Testis (tissue), 3 donors: Measurements from ENCODE around the gene CYB5A. TPM values are rescaled to one million over a fixed set of nuclear protein-coding genes. Genes with fewer than 3 reads are reported as not detected.
A peak's percentile ranks its signal among the peaks of the same experiment; 100 is the strongest.
"Not testable (repeated sequence)": the region's sequence is repeated elsewhere in the genome, so short reads cannot be mapped to it uniquely, and the experiment has no call there.

Experiments
- DNase-seq: peaks from one replicate; pipeline ENCODE4 v3.0.0-alpha.2; 2019
- H3K27ac ChIP-seq, 2 donors: fragments of 200-600 bp; sonication (generic); one replicate each; pipeline ENCODE4 v1.5.1; 2019
- H3K27me3 ChIP-seq: fragments of 200-600 bp; sonication (generic); one replicate; pipeline ENCODE4 v1.5.1; 2019
- H3K36me3 ChIP-seq: fragments of 200-600 bp; sonication (generic); one replicate; pipeline ENCODE4 v1.5.1; 2017; ENCODE audit warnings: low read depth; ENCODE audit errors: missing control alignments
- H3K4me1 ChIP-seq: fragments of 200-600 bp; sonication (generic); one replicate; pipeline ENCODE4 v1.5.1; 2019
- H3K4me3 ChIP-seq, 2 donors: fragments of 200-600 bp; sonication (generic); one replicate each; pipeline ENCODE4 v1.5.1; 2017 to 2019
- H3K9me3 ChIP-seq: fragments of 200-600 bp; sonication (generic); one replicate; pipeline ENCODE4 v1.5.1; 2017
- CTCF ChIP-seq, 3 experiments: fragments of 450-650 bp in 2 of 3; fragments of 200-600 bp in 1 of 3; sonication (generic) in 1 of 3; IDR thresholded peaks; one replicate each; pipeline ENCODE4 v1.5.1; 2016 to 2019; ENCODE audit warnings: antibody characterized with exemption in 3 of 3, mild to moderate bottlenecking in 2 of 3, moderate library complexity in 1 of 3
- POLR2A ChIP-seq: fragments of 450-650 bp; IDR thresholded peaks from one replicate; pipeline ENCODE4 v1.6.1; 2017; ENCODE audit warnings: antibody characterized with exemption, mild to moderate bottlenecking, moderate library complexity
- WGBS, 2 donors: methylation state at CpG; one replicate each; pipeline ENCODE4 v1.1.5; 2018; 5-methylcytosine and 5-hydroxymethylcytosine counted together
- intact Hi-C: fragments of 100-400 bp; cut with DNase I; formaldehyde crosslinking; loops from one replicate; pipeline ENCODE4 v1.15.1; 2023; ENCODE audit warnings: low total_unique reads
- polyA plus RNA-seq: library from polyadenylated mRNA; stranded (reverse); fragments of 350-450 nt; fragmentation: Illumina TruSeq; extraction: RNeasy Lipid Tissue Mini Kit (QIAGEN cat#74804); gene quantifications from one replicate; pipeline ENCODE4 v1.2.3, GENCODE V29; 2014; ENCODE audit warnings: low read depth, low replicate concordance; ENCODE audit not compliant: insufficient read depth
- total RNA-seq, 2 donors: library from RNA; depleted of rRNA; stranded (reverse); fragments of >200 nt; gene quantifications; one replicate each; pipeline ENCODE4 v1.2.3, GENCODE V29; 2016

CYB5A gene
- total and polyA plus RNA-seq, 3 donors from 2014 or later: 77.2 to 126 (median 96.0) TPM

DNA sequence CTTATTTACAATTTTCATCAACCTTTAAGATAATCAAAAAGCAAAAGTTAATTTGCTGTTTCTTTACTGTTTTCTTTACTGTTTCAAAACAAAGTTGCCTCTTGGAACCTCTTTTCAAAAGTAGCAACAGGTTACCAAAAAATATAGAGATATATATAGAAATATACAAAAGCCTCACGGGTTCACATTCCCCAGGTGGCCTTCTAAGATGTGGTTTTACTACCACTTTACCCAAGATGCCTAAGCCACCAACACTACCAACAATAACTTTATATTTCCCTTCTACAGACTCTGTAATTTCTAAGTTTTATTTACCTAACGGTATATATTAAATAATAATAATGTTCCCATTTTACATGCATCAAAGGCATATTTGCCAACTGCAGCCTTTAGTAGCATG, 4.9 kb downstream of the CYB5A start:
- TF ChIP-seq POLR2A: no peak
- no peak for TF ChIP-seq CTCF (IDR thresholded peaks at IDR 0.05)
- no peaks in the 10 kb centered on the region for H3K36me3 ChIP-seq
- peaks cover 46% of the 10 kb centered on the region for H3K4me1 ChIP-seq
- H3K4me3 ChIP-seq: no peak overlapping the region
- H3K9me3 ChIP-seq: no peaks in the 10 kb centered on the region
- no peaks in the 10 kb centered on the region for H3K27me3 ChIP-seq
- intact Hi-C loops: no loop called here
- 79 to 88% methylated on average over 2 of the region's 2 CpGs for WGBS, 2 donors
- no peak overlapping the region for H3K27ac ChIP-seq
- no peak for DNase-seq

DNA sequence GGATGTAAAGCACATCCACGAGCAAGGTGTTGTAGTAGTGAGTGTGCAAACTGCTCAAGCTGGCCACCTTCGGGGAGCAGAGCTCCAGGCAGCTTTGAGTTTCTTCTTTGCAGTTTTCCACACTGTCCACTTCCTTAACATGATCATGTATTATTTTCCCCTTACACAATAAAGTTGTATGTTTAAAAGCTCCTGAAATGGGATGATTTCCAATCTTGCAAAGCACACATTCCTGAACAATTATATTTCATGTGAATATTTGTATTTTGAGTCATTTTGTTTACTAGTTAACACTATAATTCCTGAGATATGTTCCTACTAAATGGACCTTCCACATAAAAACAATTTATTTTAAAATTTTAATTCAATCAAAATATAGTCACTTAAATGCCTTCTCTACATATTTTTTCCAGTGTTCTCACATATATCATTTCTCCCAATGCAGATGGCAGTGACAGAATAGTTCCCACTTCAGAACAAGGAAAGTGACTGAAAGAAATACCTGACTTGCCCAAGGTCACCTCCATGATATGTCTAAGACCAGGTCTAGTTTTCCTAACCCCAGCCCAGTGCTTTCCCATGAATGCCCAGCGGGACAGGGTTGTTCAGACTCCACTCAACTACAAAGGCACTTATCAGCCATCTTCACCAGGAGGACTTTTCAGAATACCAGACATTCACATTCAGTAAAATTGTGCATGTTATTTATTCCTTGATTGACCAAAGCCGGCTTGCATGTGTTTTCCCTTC, 5.5 kb downstream of the CYB5A start:
- H3K27me3 ChIP-seq: no peaks in the 10 kb centered on the region
- no peaks in the 10 kb centered on the region for H3K9me3 ChIP-seq
- WGBS, 2 donors: 83 to 88% methylated on average over 4 of the region's 4 CpGs
- intact Hi-C loops: no loop called here
- TF ChIP-seq CTCF (IDR thresholded peaks at IDR 0.05) (no peak), POLR2A (no peak)
- peaks cover 46% of the 10 kb centered on the region for H3K4me1 ChIP-seq
- peak overlapping the region in 1 of 2 donors; percentile 76 for H3K27ac ChIP-seq
- no peak for DNase-seq
- H3K36me3 ChIP-seq: no peaks in the 10 kb centered on the region
- H3K4me3 ChIP-seq: no peak overlapping the region

DNA sequence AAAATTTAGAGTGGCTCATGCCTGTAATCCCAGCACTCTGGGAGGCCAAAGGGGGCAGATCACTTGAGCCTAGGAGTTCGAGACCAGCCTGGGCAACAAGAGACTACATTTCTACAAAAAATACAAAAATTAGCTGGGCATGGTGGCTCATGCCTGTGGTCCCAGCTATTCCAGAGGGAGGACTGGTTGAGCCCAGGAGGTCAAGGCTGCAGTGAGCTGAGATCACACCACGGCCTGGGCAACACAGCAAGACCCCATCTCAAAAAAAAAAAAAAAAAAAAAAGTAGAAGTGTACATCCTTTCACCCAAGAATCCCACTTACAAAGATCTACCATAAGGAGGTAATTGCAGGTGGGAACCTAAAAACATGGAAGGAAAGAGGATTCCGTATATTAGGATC, 6.2 kb downstream of the CYB5A start:
- H3K36me3 ChIP-seq, DNase-seq, intact Hi-C loops, H3K9me3 ChIP-seq, H3K4me3 ChIP-seq, H3K27me3 ChIP-seq: not testable (repeated sequence)
- H3K4me1 ChIP-seq: peaks cover 42% of the 10 kb centered on the region
- 75 to 85% methylated on average over 3 of the region's 3 CpGs for WGBS, 2 donors
- H3K27ac ChIP-seq: peak overlapping the region in 1 of 2 donors; percentile 76

- Histone ChIP-seq H3K27me3 (no peaks in the 10 kb centered on the region), H3K9me3 (no peaks in the 10 kb centered on the region), H3K4me3 (no peak overlapping the region), H3K36me3 (no peaks in the 10 kb centered on the region), H3K4me1 (peaks cover 40% of the 10 kb centered on the region), H3K27ac (peak overlapping the region; percentile 67 to 76)
- DNase-seq: no peak
- WGBS, 2 donors: 91 to 96% methylated on average over 1 of the region's 1 CpG
- intact Hi-C loops: no loop called here
- TF ChIP-seq POLR2A (no peak), CTCF (IDR thresholded peaks at IDR 0.05) (no peak)
Measured at GRCh38 chr18:74284980-74285355, 6.8 kb downstream of the CYB5A start.

DNA sequence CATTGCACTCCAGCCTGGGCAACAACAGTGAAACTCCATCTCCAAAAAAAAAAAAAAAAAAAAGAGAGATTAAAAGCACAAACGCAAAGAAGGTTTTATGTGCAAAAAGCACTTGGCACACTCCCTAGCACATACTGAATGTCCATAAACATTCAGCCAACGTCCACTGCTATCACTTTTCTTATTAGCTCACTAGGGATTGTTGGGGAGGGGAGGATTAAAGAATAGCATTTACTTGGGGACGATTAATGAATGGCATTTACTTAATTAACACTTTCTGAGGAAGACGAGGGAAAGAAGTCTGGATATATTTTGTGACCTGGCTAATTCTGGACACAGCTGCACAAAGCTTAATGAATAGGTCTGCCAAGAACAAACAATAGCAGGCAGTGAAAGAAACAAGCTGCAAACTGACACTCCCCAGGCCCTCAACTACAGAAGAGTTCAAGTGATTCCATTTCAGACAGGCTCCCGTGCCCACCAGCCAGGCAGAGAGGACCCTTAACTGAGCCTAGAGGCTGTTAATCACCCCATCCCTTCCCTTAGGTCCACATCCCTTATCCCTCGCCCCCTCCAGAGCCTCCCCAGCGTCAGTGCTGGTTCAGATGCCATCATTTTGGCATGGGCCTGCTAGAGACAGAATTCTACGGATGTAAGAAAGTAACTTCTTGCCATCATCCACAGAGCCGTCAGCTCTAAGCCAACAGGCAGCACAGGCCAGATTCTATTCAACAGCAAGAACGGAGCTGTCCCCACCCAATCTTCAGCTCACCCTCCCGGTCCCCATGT, 7.4 kb downstream of the CYB5A start:
- H3K4me3 ChIP-seq: no peak overlapping the region
- no peaks in the 10 kb centered on the region for H3K27me3 ChIP-seq
- H3K27ac ChIP-seq: peak overlapping the region; percentile 67 to 76
- no peaks in the 10 kb centered on the region for H3K36me3 ChIP-seq
- intact Hi-C loops: no loop called here
- TF ChIP-seq POLR2A (no peak), CTCF (IDR thresholded peaks at IDR 0.05) (no peak)
- no peak for DNase-seq
- H3K4me1 ChIP-seq: peaks cover 40% of the 10 kb centered on the region
- WGBS, 2 donors: 33% methylated on average over 11 of the region's 11 CpGs
- no peaks in the 10 kb centered on the region for H3K9me3 ChIP-seq
